OCI-LY7 (cell line): Measurements from ENCODE around the gene SRRM5. TPM values are rescaled to one million over a fixed set of nuclear protein-coding genes. Genes with fewer than 3 reads are reported as not detected.

Source experiments
- BruUV-seq: library from RNA; stranded (reverse); fragments of 400-500 nt; replicated peaks from 2 replicates; lab custom pipeline; 2021; lab: Mats Ljungman, UMichigan
- CTCF ChIA-PET: fragments of 300-600 bp; sonication (Branson Sonifier 250); formaldehyde crosslinking; loops from one replicate; lab custom pipeline; 2022; ENCODE audit warnings: antibody characterized with exemption; ENCODE audit not compliant: unreplicated experiment; lab: Charles Lee
- POLR2A ChIA-PET: fragments of 300-600 bp; sonication (Branson Sonifier 250); formaldehyde crosslinking; loops from one replicate; lab custom pipeline; 2022; ENCODE audit warnings: antibody characterized with exemption; lab: Charles Lee
- DNase-seq: peaks from one replicate; pipeline ENCODE4 v3.0.0-alpha.2; 2015; ENCODE audit warnings: low spot score
- H2AFZ ChIP-seq: fragments of 200-600 bp; sonication (generic), shearing (Covaris generic); 2 replicates; pipeline ENCODE4 v1.6.1; 2014; ENCODE audit warnings: mild to moderate bottlenecking, antibody characterized with exemption, low read length, moderate library complexity
- H3K27ac ChIP-seq: fragments of 200-600 bp; sonication (generic); 2 replicates; pipeline ENCODE4 v1.5.1; 2014; ENCODE audit warnings: mixed run types, low read depth, mild to moderate bottlenecking, moderate library complexity, low read length, inconsistent platforms; ENCODE audit not compliant: poor library complexity, severe bottlenecking
- H3K36me3 ChIP-seq: fragments of 200-600 bp; sonication (generic); 2 replicates; pipeline ENCODE4 v1.6.1; 2014; ENCODE audit warnings: mild to moderate bottlenecking, antibody characterized with exemption, low read length, moderate library complexity, mixed read lengths; ENCODE audit not compliant: insufficient read depth
- H3K4me1 ChIP-seq: fragments of 200-600 bp; sonication (generic); 2 replicates; pipeline ENCODE4 v1.5.1; 2014; ENCODE audit warnings: mild to moderate bottlenecking, low read length; ENCODE audit not compliant: insufficient read depth, poor library complexity, severe bottlenecking
- H3K4me2 ChIP-seq: fragments of 200-600 bp; sonication (generic); 2 replicates; pipeline ENCODE4 v1.6.1; 2014; ENCODE audit warnings: mild to moderate bottlenecking, low read length
- H3K4me3 ChIP-seq: fragments of 200-600 bp; sonication (generic); 2 replicates; pipeline ENCODE4 v1.5.1; 2014; ENCODE audit warnings: mild to moderate bottlenecking, low read depth, low read length; ENCODE audit not compliant: poor library complexity, severe bottlenecking
- H3K79me2 ChIP-seq: fragments of 200-600 bp; sonication (generic); 2 replicates; pipeline ENCODE4 v1.6.1; 2016; ENCODE audit warnings: low read depth, mild to moderate bottlenecking, low read length, moderate library complexity, mixed read lengths; ENCODE audit not compliant: insufficient read depth
- H3K9me2 ChIP-seq: fragments of 200-600 bp; sonication (generic); 2 replicates; pipeline ENCODE4 v1.6.1; 2016; ENCODE audit warnings: mild to moderate bottlenecking, low read length, mixed read lengths; ENCODE audit not compliant: insufficient read depth
- H3K9me3 ChIP-seq: fragments of 200-600 bp; sonication (generic); 2 replicates; pipeline ENCODE4 v1.6.1; 2014; ENCODE audit warnings: mild to moderate bottlenecking, mixed run types, low read length, mixed read lengths
- H4K20me1 ChIP-seq: fragments of 200-600 bp; sonication (generic); 2 replicates; pipeline ENCODE4 v1.6.1; 2014; ENCODE audit warnings: mild to moderate bottlenecking, antibody characterized with exemption, low read length, moderate library complexity, mixed read lengths; ENCODE audit not compliant: insufficient read depth
- EZH2phosphoT487 ChIP-seq: fragments of 200-600 bp; sonication (generic); IDR thresholded peaks from 2 replicates; pipeline ENCODE4 v1.6.1; 2018; ENCODE audit warnings: low read depth, borderline replicate concordance, mild to moderate bottlenecking, mixed run types, antibody characterized with exemption, low read length, moderate library complexity, mixed read lengths
- intact Hi-C: fragments of 100-400 bp; cut with micrococcal nuclease; formaldehyde crosslinking; loops from one replicate; pipeline ENCODE4 v1.10.0; 2022; ENCODE audit not compliant: unreplicated experiment
- total RNA-seq, 2 experiments: library from RNA; depleted of rRNA in 1 of 2; stranded (reverse); fragments of >200 nt in 1 of 2; shearing (Covaris generic) in 1 of 2; gene quantifications; 2 replicates each; pipeline ENCODE4 v1.2.3, GENCODE V29; 2014 to 2022
- TF ChIP-seq, protein P1 (sequence below): fragments of 200-600 bp; sonication (generic); conservative IDR thresholded peaks from 2 replicates; pipeline ENCODE4 v1.5.1; 2014; ENCODE audit warnings: mild to moderate bottlenecking, antibody characterized with exemption, low read length, moderate library complexity, mixed read lengths

Gene SRRM5
- total RNA-seq, 2 experiments from 2014 or later = 0.61 to 0.73 TPM

DNA sequence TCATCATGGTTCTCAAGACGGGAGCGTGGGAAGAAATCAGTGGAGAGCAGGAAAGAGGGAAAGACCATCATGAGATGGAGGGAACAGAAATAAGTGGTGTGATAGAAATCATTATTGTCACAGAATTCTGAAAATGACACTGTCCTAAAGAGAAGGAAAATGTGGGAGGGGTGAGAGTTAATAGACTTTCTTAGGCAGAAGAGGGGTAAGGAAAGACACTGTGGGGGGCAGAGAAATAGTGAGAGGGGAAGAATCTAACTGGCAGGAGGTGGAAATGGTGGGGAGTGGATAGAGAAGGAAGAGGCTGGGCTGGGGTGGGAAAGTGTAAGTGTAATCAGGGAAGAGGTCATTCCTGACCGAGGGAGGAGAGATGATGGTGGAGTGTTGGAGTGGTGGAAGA lies 33.1 kb upstream of the SRRM5 start:
- no peak overlapping the region for H2AFZ ChIP-seq
- intact Hi-C loops = no loop called here
- H4K20me1 ChIP-seq = no peaks in the 10 kb centered on the region
- ChIA-PET CTCF (no interaction called here), POLR2A (no interaction called here)
- H3K9me3 ChIP-seq = no peaks in the 10 kb centered on the region
- H3K4me3 ChIP-seq = no peak overlapping the region
- H3K79me2 ChIP-seq = peaks cover 11% of the 10 kb centered on the region; the same call in 1 of the 2 replicates
- TF ChIP-seq EZH2phosphoT487 = no peak
- TF ChIP-seq, protein P1, sequence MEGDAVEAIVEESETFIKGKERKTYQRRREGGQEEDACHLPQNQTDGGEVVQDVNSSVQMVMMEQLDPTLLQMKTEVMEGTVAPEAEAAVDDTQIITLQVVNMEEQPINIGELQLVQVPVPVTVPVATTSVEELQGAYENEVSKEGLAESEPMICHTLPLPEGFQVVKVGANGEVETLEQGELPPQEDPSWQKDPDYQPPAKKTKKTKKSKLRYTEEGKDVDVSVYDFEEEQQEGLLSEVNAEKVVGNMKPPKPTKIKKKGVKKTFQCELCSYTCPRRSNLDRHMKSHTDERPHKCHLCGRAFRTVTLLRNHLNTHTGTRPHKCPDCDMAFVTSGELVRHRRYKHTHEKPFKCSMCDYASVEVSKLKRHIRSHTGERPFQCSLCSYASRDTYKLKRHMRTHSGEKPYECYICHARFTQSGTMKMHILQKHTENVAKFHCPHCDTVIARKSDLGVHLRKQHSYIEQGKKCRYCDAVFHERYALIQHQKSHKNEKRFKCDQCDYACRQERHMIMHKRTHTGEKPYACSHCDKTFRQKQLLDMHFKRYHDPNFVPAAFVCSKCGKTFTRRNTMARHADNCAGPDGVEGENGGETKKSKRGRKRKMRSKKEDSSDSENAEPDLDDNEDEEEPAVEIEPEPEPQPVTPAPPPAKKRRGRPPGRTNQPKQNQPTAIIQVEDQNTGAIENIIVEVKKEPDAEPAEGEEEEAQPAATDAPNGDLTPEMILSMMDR = no peak
- H3K9me2 ChIP-seq = no peaks in the 10 kb centered on the region
- no TSS peak for BruUV-seq
- H3K4me1 ChIP-seq = peaks cover 19% of the 10 kb centered on the region
- no peak overlapping the region for H3K27ac ChIP-seq
- DNase-seq = no peak
- no peak overlapping the region for H3K4me2 ChIP-seq
- no peaks in the 10 kb centered on the region for H3K36me3 ChIP-seq

DNA sequence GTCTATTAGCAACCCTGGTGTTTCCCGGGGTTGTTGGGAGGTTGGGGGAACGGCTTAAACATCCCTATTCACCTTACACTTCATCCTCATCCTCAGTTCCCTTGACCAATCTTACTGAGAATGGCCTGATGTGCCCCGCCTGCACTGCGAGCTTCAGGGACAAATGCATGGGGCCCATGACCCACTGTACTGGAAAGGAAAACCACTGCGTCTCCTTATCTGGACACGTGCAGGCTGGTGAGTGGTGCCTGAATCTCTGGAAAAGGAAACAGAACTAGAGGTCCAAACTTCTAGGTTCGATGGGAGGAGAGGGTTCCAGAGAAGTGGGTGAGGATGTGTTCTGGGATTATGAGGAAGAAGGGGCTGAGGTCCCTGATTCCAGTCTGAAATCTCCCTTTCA lies 30.4 kb upstream of the SRRM5 start:
- intact Hi-C loops = no loop called here
- BruUV-seq = no TSS peak
- no peaks in the 10 kb centered on the region for H3K36me3 ChIP-seq
- H3K4me1 ChIP-seq = peaks cover 7% of the 10 kb centered on the region
- CTCF ChIA-PET = no interaction called here
- POLR2A ChIA-PET = no interaction called here
- no peak overlapping the region for H2AFZ ChIP-seq
- no peaks in the 10 kb centered on the region for H3K79me2 ChIP-seq
- TF ChIP-seq EZH2phosphoT487 = no peak
- TF ChIP-seq, protein P1 = no peak
- H3K9me3 ChIP-seq = no peaks in the 10 kb centered on the region
- H3K27ac ChIP-seq = no peak overlapping the region
- DNase-seq = no peak
- no peaks in the 10 kb centered on the region for H4K20me1 ChIP-seq
- no peak overlapping the region for H3K4me2 ChIP-seq
- no peak overlapping the region for H3K4me3 ChIP-seq
- no peaks in the 10 kb centered on the region for H3K9me2 ChIP-seq

DNA sequence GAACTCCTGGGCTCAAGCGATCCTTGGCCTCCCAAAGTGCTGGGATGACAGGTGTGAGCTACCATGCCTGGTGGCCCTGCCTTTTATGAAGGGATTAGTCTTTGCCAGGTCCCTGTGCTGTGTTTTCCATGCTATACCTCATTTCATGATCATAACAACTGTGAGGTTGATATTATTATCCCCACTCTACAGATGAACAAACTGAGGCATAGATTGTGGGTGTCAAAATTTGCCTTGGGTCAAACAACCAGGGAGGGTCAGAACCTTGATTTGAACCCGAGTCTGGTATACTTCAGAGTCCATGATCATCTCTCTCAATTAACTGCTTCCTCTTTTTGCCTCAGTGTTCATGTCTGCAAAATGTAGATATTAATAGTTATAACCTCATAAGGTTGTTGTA lies 29.4 kb upstream of the SRRM5 start:
- no peaks in the 10 kb centered on the region for H3K9me3 ChIP-seq
- BruUV-seq = no TSS peak
- H3K4me3 ChIP-seq = no peak overlapping the region
- no peak for DNase-seq
- no peak overlapping the region for H2AFZ ChIP-seq
- ChIA-PET POLR2A (no interaction called here), CTCF (no interaction called here)
- H3K36me3 ChIP-seq = no peaks in the 10 kb centered on the region
- no peaks in the 10 kb centered on the region for H4K20me1 ChIP-seq
- H3K79me2 ChIP-seq = no peaks in the 10 kb centered on the region
- H3K27ac ChIP-seq = no peak overlapping the region
- H3K4me2 ChIP-seq = no peak overlapping the region; the same call in 1 of the 2 replicates
- peaks cover 7% of the 10 kb centered on the region for H3K4me1 ChIP-seq
- no peaks in the 10 kb centered on the region for H3K9me2 ChIP-seq
- TF ChIP-seq, protein P1 = no peak
- TF ChIP-seq EZH2phosphoT487 = no peak
- intact Hi-C loops = no loop called here
